ENCODE measurements around the gene STPG4. TPM values are rescaled to one million over a fixed set of nuclear protein-coding genes. Genes with fewer than 3 reads are reported as not detected.
A peak's percentile ranks its signal among the peaks of the same experiment; 100 is the strongest.

STPG4 gene
- total RNA-seq, 1 donor from 2014 or later, result 0.64 TPM

DNA sequence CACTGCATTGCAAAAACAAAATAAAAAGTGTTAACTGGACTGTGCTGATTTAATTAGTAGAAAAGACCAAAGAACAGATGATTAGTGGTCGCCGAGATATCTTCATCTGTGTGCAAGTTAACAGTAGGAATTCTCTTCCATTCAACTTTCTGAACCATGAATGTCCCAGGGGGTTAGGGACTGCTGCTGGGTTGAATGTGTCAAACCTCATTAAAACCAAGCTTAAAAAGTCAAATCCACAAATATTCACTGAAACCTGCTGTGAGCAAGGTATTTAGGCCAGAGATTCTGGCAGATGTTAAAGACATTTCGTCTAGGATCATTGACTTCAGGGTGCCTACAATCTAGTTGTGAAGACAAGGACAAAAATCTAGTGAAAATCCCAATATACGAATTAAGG lies 58.7 kb downstream of the STPG4 start:
- H3K36me3 ChIP-seq (ENCODE audit: insufficient read depth, low read length), result no peaks in the 10 kb centered on the region
- no peaks in the 10 kb centered on the region for H3K27me3 ChIP-seq (ENCODE audit: insufficient read depth, low read length)
- no peaks in the 10 kb centered on the region for H3K79me2 ChIP-seq (ENCODE audit: insufficient read depth, low read length)
- peaks cover 2% of the 10 kb centered on the region for H3K9me3 Mint-ChIP-seq (ENCODE audit: unreplicated experiment)
- H3K27ac ChIP-seq (ENCODE audit: low read depth, low read length), result no peak overlapping the region
- H3K4me3 Mint-ChIP-seq (ENCODE audit: unreplicated experiment), result no peak overlapping the region
- peaks cover under 1% of the 10 kb centered on the region for H3K4me1 ChIP-seq (ENCODE audit: insufficient read depth, low read length)
- FAIRE-seq (no peak), DNase-seq (ENCODE audit: low read depth) (no peak)
- no peak overlapping the region for H3K9ac ChIP-seq (ENCODE audit: low read length)
- H4K20me1 ChIP-seq (ENCODE audit: insufficient read depth, low read length), result no peaks in the 10 kb centered on the region
- peaks cover 3% of the 10 kb centered on the region for H3K36me3 Mint-ChIP-seq (ENCODE audit: low read depth, unreplicated experiment)
- no peak overlapping the region for H2AFZ ChIP-seq (ENCODE audit: low read depth, low read length)
- no peaks in the 10 kb centered on the region for H3K9me3 ChIP-seq (ENCODE audit: insufficient read depth, low read depth, low read length)
- H3K27ac Mint-ChIP-seq (ENCODE audit: unreplicated experiment), result no peak overlapping the region
- peaks cover 4% of the 10 kb centered on the region for H3K4me1 Mint-ChIP-seq (ENCODE audit: low read depth, unreplicated experiment)
- H3K4me2 ChIP-seq (ENCODE audit: low read length), result no peak overlapping the region
- no peak overlapping the region for H3K4me3 ChIP-seq (ENCODE audit: insufficient read depth, low read depth, low read length)
- TF ChIP-seq, protein P1, sequence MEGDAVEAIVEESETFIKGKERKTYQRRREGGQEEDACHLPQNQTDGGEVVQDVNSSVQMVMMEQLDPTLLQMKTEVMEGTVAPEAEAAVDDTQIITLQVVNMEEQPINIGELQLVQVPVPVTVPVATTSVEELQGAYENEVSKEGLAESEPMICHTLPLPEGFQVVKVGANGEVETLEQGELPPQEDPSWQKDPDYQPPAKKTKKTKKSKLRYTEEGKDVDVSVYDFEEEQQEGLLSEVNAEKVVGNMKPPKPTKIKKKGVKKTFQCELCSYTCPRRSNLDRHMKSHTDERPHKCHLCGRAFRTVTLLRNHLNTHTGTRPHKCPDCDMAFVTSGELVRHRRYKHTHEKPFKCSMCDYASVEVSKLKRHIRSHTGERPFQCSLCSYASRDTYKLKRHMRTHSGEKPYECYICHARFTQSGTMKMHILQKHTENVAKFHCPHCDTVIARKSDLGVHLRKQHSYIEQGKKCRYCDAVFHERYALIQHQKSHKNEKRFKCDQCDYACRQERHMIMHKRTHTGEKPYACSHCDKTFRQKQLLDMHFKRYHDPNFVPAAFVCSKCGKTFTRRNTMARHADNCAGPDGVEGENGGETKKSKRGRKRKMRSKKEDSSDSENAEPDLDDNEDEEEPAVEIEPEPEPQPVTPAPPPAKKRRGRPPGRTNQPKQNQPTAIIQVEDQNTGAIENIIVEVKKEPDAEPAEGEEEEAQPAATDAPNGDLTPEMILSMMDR (IDR thresholded peaks at IDR 0.05; ENCODE audit: insufficient read depth, low read depth, low read length), result no peak
- no peak for TF ChIP-seq EZH2 (IDR thresholded peaks at IDR 0.05; ENCODE audit: insufficient read depth, low read length)
- H3K27me3 Mint-ChIP-seq (ENCODE audit: low read depth, unreplicated experiment), result peaks cover 7% of the 10 kb centered on the region

DNA sequence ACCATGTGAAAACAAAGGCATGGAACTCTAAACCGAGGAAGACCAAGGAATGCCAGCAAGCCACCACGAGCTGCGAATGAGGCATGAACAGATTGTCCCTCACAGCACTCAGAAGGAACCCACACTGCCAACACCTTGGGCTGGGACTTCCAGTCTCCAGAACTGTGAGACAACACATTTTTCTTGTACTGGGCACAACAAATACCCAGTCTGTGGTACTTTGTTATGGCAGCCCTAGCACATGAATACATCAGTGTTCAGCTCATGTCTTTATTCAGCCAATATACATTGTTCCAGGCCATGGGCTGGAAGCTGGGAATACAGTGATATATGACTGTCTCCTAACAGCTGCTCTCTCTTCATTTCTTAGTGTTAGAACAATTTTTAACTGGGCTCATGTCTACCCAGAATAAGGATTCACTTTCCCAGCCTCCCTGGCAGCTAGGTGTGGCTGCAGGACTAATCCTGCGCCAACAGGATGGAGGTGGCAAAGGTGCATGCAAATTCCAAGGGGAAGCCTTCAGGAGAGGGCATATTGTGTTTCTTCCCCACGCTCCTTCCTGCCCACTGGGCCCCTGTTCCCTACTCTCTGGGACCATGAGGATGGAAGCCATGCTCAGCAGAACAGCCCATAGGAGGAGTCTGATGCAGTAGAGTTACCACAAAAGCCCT lies 59.6 kb downstream of the STPG4 start:
- DNase-seq (ENCODE audit: low read depth) (no peak), FAIRE-seq (no peak)
- Mint-ChIP-seq H3K27ac (ENCODE audit: unreplicated experiment) (no peak overlapping the region), H3K9me3 (ENCODE audit: unreplicated experiment) (peaks cover under 1% of the 10 kb centered on the region), H3K27me3 (ENCODE audit: low read depth, unreplicated experiment) (peaks cover 7% of the 10 kb centered on the region), H3K4me3 (ENCODE audit: unreplicated experiment) (no peak overlapping the region), H3K36me3 (ENCODE audit: low read depth, unreplicated experiment) (peaks cover 3% of the 10 kb centered on the region), H3K4me1 (ENCODE audit: low read depth, unreplicated experiment) (peaks cover 7% of the 10 kb centered on the region)
- no peak overlapping the region for H3K27ac ChIP-seq (ENCODE audit: low read depth, low read length)
- H3K9ac ChIP-seq (ENCODE audit: low read length), result no peak overlapping the region
- H3K36me3 ChIP-seq (ENCODE audit: insufficient read depth, low read length), result no peaks in the 10 kb centered on the region
- H3K27me3 ChIP-seq (ENCODE audit: insufficient read depth, low read length), result no peaks in the 10 kb centered on the region
- no peak overlapping the region for H3K4me2 ChIP-seq (ENCODE audit: low read length)
- no peaks in the 10 kb centered on the region for H3K79me2 ChIP-seq (ENCODE audit: insufficient read depth, low read length)
- H4K20me1 ChIP-seq (ENCODE audit: insufficient read depth, low read length), result no peaks in the 10 kb centered on the region
- TF ChIP-seq, protein P1 (IDR thresholded peaks at IDR 0.05; ENCODE audit: insufficient read depth, low read depth, low read length), result no peak
- H3K9me3 ChIP-seq (ENCODE audit: insufficient read depth, low read depth, low read length), result no peaks in the 10 kb centered on the region
- H3K4me3 ChIP-seq (ENCODE audit: insufficient read depth, low read depth, low read length), result no peak overlapping the region
- peaks cover 4% of the 10 kb centered on the region for H3K4me1 ChIP-seq (ENCODE audit: insufficient read depth, low read length)
- H2AFZ ChIP-seq (ENCODE audit: low read depth, low read length), result no peak overlapping the region

DNA sequence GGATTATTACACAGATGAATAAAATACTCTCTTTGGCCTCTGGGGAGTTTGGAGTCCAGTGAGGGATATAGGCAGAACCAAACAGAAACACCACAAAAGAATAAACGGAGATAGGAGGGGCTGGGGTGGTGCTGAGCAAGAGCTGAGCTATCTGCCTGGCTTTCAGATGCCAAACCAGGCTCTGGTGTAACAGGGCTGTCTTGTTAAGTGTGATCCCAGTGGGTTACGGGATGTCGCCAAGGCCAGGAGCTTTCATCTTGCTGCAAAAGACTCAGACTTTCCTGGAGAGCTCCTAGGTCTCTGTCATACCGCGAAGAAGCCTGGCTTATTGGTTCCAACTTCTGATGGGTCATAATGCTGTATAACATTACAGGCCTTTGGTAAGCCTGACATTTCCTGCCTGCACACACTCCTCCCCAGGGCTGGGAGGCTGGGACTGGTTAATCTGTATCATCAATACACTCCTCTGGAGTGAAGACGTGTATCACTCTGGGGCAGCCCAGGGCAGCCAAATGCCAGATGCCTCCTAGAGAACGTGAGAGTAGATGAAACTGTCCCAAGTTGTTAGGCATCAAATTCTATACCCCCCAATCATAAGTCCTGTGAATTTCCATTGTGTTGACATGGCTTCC lies 60.5 kb downstream of the STPG4 start:
- Mint-ChIP-seq H3K9me3 (ENCODE audit: unreplicated experiment) (no peaks in the 10 kb centered on the region), H3K4me3 (ENCODE audit: unreplicated experiment) (no peak overlapping the region), H3K36me3 (ENCODE audit: low read depth, unreplicated experiment) (peaks cover 3% of the 10 kb centered on the region), H3K4me1 (ENCODE audit: low read depth, unreplicated experiment) (peaks cover 8% of the 10 kb centered on the region), H3K27me3 (ENCODE audit: low read depth, unreplicated experiment) (peaks cover 7% of the 10 kb centered on the region), H3K27ac (ENCODE audit: unreplicated experiment) (no peak overlapping the region)
- Histone ChIP-seq H2AFZ (ENCODE audit: low read depth, low read length) (no peak overlapping the region), H4K20me1 (ENCODE audit: insufficient read depth, low read length) (no peaks in the 10 kb centered on the region), H3K4me2 (ENCODE audit: low read length) (no peak overlapping the region), H3K27me3 (ENCODE audit: insufficient read depth, low read length) (no peaks in the 10 kb centered on the region), H3K4me1 (ENCODE audit: insufficient read depth, low read length) (peaks cover 4% of the 10 kb centered on the region), H3K36me3 (ENCODE audit: insufficient read depth, low read length) (no peaks in the 10 kb centered on the region), H3K27ac (ENCODE audit: low read depth, low read length) (no peak overlapping the region), H3K9ac (ENCODE audit: low read length) (no peak overlapping the region), H3K4me3 (ENCODE audit: insufficient read depth, low read depth, low read length) (no peak overlapping the region), H3K9me3 (ENCODE audit: insufficient read depth, low read depth, low read length) (no peaks in the 10 kb centered on the region), H3K79me2 (ENCODE audit: insufficient read depth, low read length) (no peaks in the 10 kb centered on the region)
- peak; percentile 38 for DNase-seq (ENCODE audit: low read depth)
- no peak for FAIRE-seq
- TF ChIP-seq EZH2 (IDR thresholded peaks at IDR 0.05; ENCODE audit: insufficient read depth, low read length), result no peak
- TF ChIP-seq, protein P1 (IDR thresholded peaks at IDR 0.05; ENCODE audit: insufficient read depth, low read depth, low read length), result no peak

All from astrocyte (in vitro differentiated cells and primary cell).